Esophagus mucosa (tissue), 1 donor: Measurements from ENCODE around the gene DOCK3. TPM values are rescaled to one million over a fixed set of nuclear protein-coding genes. Genes with fewer than 3 reads are reported as not detected.
"Not testable (repeated sequence)": the region's sequence is repeated elsewhere in the genome, so short reads cannot be mapped to it uniquely, and the experiment has no call there.

Experiments used
- ATAC-seq: fragments of 200-7000 bp; cut with Tn5 transposase; one replicate; pipeline ENCODE4 v1.9.1; 2020
- total RNA-seq: library from RNA; stranded (reverse); gene quantifications from one replicate; pipeline ENCODE4 v1.2.4, GENCODE V29; 2023
- donor health status: DM: yes; HTN: yes; CAD: no.

DOCK3 gene
- total RNA-seq, 1 donor from 2014 or later: 0.84 TPM

- no peak for ATAC-seq
These were observed 12.5 kb downstream of the DOCK3 start for GRCh38 chr3:50687127-50687751.

DNA sequence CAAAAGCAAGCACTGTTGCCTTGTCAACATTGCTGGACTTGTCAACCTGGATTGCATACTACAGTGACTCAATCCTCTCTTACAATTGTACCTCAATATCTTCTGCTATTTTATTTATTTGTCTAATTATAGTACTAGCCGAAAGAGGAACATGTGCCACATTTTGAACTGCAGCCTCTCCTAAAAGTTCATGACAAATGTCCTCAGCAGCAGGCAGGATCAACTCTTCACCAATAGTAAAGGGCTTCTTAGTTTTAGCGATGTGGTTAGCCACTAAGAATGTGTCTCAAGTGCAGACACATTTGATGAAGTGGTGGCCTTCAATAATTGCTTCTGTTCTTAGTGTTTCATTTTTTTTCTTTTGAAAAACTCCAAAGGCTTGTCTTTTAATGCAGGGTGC is 13.2 kb downstream of the DOCK3 start:
- ATAC-seq: no peak

DNA sequence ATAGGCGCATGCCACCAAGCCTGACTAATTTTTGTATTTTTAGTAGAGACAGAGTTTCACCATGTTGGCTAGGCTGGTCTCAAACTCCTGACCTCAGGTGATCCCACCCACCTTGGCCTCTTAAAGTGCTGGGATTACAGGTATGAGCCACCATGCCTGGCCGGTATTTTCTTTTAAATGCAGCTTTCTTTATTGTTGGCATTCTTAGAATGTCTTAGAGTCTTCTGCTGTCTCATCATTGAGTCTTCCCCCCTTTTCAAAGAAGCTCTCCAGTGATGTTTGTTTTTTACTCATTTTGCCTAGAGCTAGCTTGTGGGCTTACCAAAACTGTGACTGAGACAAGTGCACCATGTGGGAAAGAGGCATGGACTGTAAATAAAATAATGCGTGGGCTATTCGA is 13.9 kb downstream of the DOCK3 start:
- ATAC-seq: not testable (repeated sequence)

- no peak for ATAC-seq
These were observed 14.8 kb downstream of the DOCK3 start for GRCh38 chr3:50689558-50689957.

DNA sequence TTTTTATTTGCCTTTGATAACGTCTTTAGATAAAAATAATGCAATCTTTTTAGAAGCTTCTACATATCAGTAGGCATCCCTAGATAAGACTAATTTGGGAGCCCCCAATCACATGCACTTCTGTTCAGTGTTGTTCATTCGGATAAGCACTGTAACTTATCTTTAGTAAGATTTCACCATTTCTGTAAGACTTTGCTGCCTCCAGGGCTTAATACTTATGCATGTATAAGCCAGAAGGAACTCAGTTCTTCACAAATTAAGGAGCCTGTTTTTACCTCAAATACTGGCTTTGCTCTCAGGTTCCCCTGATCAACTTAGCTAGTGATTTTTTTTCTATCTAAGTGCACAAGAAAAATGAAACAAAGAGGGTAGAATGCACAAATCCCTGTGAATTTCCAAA is 20.3 kb downstream of the DOCK3 start:
- no peak for ATAC-seq

DNA sequence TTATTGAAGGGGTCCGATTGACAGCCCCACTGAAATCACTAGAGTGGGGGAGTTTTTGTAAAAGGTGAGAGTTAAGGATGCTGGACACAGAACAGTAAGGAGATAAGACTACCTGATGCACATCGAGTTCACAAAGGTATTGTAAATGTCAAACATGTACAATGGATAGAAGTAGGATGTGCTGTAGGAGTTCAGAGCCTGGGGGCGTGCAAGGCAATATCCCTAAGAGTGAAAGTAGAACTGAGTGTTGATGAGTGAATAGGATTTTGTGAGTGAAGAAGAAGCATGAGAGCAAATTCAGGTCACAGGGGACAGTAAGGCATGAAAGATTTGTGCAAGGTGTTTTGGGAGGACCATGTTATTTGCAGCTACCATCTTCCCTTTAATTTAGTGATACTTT is 21.5 kb downstream of the DOCK3 start:
- ATAC-seq: no peak

DNA sequence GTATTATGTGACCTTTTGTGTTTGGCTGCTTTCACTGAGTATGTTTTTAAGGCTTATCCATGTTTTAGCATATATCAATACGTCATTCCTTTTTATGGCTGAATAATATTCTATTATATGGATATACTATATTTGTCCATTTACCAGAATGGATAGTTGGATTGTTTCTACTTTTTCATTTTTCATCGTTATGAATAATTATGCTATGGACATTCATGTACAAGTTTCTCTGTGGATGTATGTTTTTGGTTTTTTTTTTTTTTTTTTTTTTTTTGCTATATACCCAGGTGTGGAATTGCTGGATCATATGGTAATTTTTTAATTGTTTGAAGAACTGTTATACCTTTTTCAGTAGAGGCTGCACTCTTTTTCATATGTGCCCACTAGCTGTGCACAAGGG is 23.5 kb downstream of the DOCK3 start:
- no peak for ATAC-seq

DNA sequence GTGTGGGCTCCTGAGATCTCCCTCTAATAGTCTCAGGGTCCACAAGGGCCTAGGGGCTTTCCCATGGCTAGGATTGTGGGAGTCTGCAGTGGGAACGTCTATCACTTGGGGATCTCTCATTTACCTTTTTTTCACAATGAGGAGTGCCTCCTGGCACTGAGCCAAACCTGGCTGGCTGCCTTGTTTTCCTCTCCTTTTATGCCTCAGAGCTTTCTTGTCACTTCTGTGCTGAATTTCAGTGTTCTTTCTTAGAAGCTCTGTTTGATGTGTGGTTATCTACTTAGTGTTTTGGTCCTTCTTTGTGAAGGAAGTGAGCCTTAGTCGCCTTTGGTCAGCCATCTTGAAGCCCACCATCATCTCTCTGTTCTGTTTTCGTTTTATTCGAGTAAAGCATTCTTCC is 33.9 kb downstream of the DOCK3 start:
- ATAC-seq: no peak

- peak; percentile 31 for ATAC-seq
These were observed 40.2 kb downstream of the DOCK3 start for GRCh38 chr3:50714946-50715345.

- ATAC-seq: no peak
These were observed 50.1 kb downstream of the DOCK3 start for GRCh38 chr3:50724831-50725230.

DNA sequence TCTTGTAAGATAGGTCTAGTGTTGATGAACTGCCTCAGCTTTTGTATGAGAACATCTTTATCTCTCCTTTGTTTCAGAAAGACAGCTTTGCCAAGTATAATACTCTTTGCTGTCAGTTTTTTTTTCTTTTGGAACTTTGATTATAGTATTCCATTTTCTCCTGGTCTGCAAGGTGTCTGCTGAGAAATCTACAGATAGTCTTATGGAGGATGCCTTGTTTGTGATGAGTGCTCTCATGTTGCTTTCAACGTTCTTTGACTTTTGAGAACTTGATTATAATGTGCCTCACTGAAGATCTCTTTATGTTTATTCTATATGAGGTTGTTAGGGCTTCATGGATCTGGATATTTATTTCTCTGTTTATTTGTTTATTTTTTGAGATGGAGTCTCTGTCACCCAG is 60.3 kb downstream of the DOCK3 start:
- ATAC-seq: no peak

- ATAC-seq: no peak
These were observed 62.6 kb downstream of the DOCK3 start for GRCh38 chr3:50737193-50737905.

- ATAC-seq: no peak
These were observed 63.3 kb downstream of the DOCK3 start for GRCh38 chr3:50737906-50738598.

GRCh38 chr3:50743643-50744042 is 68.9 kb downstream of the DOCK3 start:
- ATAC-seq: no peak

DNA sequence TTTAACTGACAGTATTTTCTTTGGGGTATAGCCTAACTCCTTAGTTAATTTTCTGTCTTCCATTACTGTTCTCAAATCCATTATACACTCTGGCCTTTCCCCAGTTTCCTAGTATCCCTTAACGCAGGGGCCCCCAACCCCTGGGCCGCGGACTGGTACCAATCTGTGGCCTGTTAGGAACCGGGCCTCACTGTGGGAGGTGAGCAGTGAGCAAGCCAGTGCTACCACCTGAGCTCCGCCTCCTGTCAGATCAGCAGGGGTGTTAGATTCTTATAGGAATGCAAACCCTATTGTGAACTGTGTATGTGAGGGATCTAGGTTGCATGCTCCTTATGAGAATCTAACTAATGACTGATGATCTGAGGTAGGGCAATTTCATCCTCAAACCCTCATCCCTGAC is 75.1 kb downstream of the DOCK3 start:
- ATAC-seq: no peak

DNA sequence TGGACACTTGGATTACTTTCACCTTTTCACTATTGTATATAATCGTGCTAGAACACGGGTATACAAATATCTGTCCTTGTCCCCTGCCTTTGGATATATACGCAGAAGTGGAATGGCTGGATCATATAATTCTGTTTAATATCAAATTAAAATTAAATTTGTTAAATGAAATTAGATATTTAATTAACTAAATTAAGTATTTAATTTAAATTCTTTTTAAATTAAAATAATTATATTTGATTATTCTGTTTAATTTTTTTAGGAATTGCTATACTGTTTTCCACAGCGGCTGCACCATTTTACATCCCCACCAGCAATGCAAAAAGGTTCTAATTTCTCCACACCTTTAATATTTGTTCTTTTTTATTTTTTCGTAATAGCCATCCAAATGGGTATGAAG is 84.3 kb downstream of the DOCK3 start:
- ATAC-seq: no peak

DNA sequence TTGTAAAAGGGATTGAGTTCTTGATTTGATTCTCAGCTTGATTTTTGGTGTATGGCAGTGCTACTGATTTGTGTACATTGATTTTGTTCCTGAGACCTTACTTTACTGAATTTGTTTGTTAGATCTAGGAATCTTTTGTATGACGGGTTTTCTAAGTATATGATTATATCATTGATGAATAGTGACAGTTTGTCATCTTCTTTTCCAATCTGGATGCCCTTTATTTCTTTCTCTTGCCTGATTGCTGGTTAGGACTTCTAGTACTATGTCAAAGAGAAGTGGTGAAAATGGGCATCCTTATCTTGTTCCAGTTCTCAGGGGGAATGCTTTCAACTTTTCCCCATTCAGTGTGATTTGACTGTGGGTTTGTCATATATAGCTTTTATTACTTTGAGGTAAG is 103.0 kb downstream of the DOCK3 start:
- no peak for ATAC-seq

DNA sequence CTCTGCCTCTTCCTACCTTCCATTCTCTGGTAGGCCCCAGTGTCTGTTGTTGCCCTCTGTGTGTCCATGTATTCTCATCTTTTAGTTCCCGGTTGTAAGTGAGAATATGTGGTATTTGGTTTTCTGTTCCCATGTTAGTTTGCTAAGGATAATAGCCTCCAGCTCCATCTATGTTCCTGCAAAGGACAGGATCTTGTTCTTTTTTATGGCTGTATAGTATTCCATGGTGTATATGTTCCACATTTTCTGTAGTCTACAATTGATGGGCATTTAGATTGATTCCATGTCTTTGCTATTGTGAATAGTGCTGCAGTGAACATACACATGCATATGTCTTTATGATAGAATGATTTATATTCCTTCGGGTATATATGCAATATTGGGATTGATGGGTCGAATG is 107.0 kb downstream of the DOCK3 start:
- not testable (repeated sequence) for ATAC-seq

DNA sequence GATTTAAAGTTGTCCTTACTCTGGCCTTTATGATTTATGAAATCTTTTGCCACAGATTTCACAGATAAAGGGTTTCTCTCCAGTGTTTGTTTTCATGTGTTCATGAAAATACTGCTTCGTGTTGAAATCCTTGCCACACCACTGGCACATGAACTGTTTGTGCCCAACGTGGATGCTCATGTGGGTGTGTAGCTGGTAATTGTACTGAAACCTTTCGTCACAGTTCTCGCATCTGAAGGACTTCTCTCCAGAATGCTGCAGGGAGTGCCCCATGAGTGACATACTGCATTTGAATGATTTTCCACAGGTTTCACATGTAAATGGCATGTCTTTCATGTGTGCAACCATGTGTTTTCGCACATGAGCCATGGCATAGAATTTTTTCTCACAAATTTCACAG is 111.9 kb downstream of the DOCK3 start:
- no peak for ATAC-seq

- ATAC-seq: not testable (repeated sequence)
These were observed 116.2 kb downstream of the DOCK3 start for GRCh38 chr3:50790894-50791293.

- no peak for ATAC-seq
These were observed 117.8 kb downstream of the DOCK3 start for GRCh38 chr3:50792568-50792967.

DNA sequence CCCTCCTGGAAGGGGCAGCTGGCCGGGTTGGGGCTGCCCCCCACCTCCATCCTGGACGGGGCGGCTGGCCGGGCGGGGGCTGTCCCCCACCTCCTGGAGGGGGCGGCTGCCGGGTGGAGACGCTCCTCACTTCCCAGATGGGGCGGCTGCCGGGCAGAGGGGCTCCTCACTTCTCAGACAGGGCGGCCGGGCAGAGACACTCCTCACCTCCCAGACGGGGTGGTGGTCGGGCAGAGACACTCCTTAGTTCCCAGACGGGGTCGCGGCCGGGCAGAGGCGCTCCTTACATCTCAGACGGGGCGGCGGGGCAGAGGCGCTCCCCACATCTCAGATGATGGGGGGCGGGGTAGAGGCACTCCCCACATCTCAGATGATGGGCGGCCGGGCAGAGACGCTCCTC is 129.1 kb downstream of the DOCK3 start:
- not testable (repeated sequence) for ATAC-seq

- not testable (repeated sequence) for ATAC-seq
These were observed 129.6 kb downstream of the DOCK3 start for GRCh38 chr3:50804376-50804775.

DNA sequence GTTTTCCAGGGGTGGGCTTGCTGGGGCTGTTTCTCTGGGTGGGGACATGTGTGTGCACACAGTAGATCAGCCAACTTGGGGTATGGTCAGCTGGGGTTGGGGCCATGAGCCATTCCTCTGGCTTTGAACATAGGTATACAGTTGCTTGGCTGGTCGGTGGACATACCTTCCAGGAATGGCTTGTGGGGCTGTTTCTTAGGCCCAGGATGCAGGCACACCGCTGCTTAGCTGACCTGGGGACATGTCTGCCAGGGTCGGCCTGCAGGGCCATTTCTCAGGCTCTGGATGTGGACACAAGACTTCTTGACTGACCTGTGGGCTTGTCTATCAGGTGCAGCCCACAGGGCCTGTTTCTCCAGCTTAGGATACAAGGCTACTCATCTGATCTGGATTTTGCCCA is 130.6 kb downstream of the DOCK3 start:
- ATAC-seq: no peak
